ENCODE measurements around the gene KIF25. TPM values are rescaled to one million over a fixed set of nuclear protein-coding genes. Genes with fewer than 3 reads are reported as not detected.

KIF25 gene
- total RNA-seq, 4 donors from 2014 or later, result 0.28 TPM; not detected in 3

- Histone ChIP-seq H3K9me3 (no peaks in the 10 kb centered on the region), H3K27ac (no peak overlapping the region), H3K4me3 (no peak overlapping the region), H3K36me3 (no peaks in the 10 kb centered on the region), H3K27me3 (no peaks in the 10 kb centered on the region), H3K4me1 (no peaks in the 10 kb centered on the region)
- intact Hi-C loops (cut with DNase I; ENCODE audit: low total_unique reads), result no loop called here
- no peak for DNase-seq
- TF ChIP-seq CTCF (IDR thresholded peaks at IDR 0.05), result no peak
- no peak for TF ChIP-seq POLR2A (IDR thresholded peaks at IDR 0.05)
These were observed 30.9 kb upstream of the KIF25 start for GRCh38 chr6:167966540-167966905.

- Histone ChIP-seq H3K27ac (no peak overlapping the region), H3K4me1 (no peaks in the 10 kb centered on the region), H3K9me3 (no peaks in the 10 kb centered on the region), H3K4me3 (no peak overlapping the region), H3K36me3 (no peaks in the 10 kb centered on the region), H3K27me3 (no peaks in the 10 kb centered on the region)
- intact Hi-C loops (cut with DNase I; ENCODE audit: low total_unique reads), result no loop called here
- TF ChIP-seq CTCF (IDR thresholded peaks at IDR 0.05), result peak in 1 of 4 experiments; percentile 25
- no peak for TF ChIP-seq POLR2A (IDR thresholded peaks at IDR 0.05)
- no peak for DNase-seq
These were observed 29.4 kb upstream of the KIF25 start for GRCh38 chr6:167968091-167968490.

- intact Hi-C loops (cut with DNase I; ENCODE audit: low total_unique reads), result no loop called here
- Histone ChIP-seq H3K36me3 (no peaks in the 10 kb centered on the region), H3K27ac (no peak overlapping the region), H3K27me3 (no peaks in the 10 kb centered on the region), H3K9me3 (no peaks in the 10 kb centered on the region), H3K4me1 (no peaks in the 10 kb centered on the region), H3K4me3 (no peak overlapping the region)
- no peak for TF ChIP-seq CTCF (IDR thresholded peaks at IDR 0.05)
- TF ChIP-seq POLR2A (IDR thresholded peaks at IDR 0.05), result no peak
- no peak for DNase-seq
These were observed 27.2 kb upstream of the KIF25 start for GRCh38 chr6:167970230-167970629.

- intact Hi-C loops (cut with DNase I; ENCODE audit: low total_unique reads), result no loop called here
- no peaks in the 10 kb centered on the region for H3K27me3 ChIP-seq
- H3K4me3 ChIP-seq, result no peak overlapping the region
- H3K27ac ChIP-seq, result no peak overlapping the region
- no peak for DNase-seq
- no peak for TF ChIP-seq CTCF (IDR thresholded peaks at IDR 0.05)
- no peaks in the 10 kb centered on the region for H3K9me3 ChIP-seq
- H3K36me3 ChIP-seq, result no peaks in the 10 kb centered on the region
- H3K4me1 ChIP-seq, result no peaks in the 10 kb centered on the region
These were observed 25.3 kb upstream of the KIF25 start for GRCh38 chr6:167972193-167972592.

GRCh38 chr6:167973148-167973885 lies 24.2 kb upstream of the KIF25 start:
- Histone ChIP-seq H3K27ac (no peak overlapping the region), H3K27me3 (no peaks in the 10 kb centered on the region), H3K4me3 (no peak overlapping the region), H3K36me3 (no peaks in the 10 kb centered on the region), H3K9me3 (no peaks in the 10 kb centered on the region), H3K4me1 (no peaks in the 10 kb centered on the region)
- DNase-seq, result no peak
- TF ChIP-seq CTCF (IDR thresholded peaks at IDR 0.05) (no peak), POLR2A (IDR thresholded peaks at IDR 0.05) (no peak)
- intact Hi-C loops (cut with DNase I; ENCODE audit: low total_unique reads), result no loop called here

Data from uterus (tissue), 4 donors.